Common myeloid progenitor, CD34-positive (primary cell): ENCODE results near the gene STOX1.
"Not testable (repeated sequence)": the region's sequence is repeated elsewhere in the genome, so short reads cannot be mapped to it uniquely, and the experiment has no call there.

Experiments
- CTCF ChIA-PET: fragments of 350-600 bp; sonication (Branson Sonifier 250); formaldehyde crosslinking; loops from one replicate; lab custom pipeline; 2021; ENCODE audit warnings: antibody characterized with exemption; lab: Charles Lee
- POLR2A ChIA-PET: fragments of 350-600 bp; sonication (Branson Sonifier 250); formaldehyde crosslinking; loops from one replicate; lab custom pipeline; 2021; ENCODE audit warnings: antibody characterized with exemption; lab: Charles Lee
- DNase-seq, 3 donors: peaks; one replicate each; pipeline versions ENCODE4 v3.0.0 to v3.0.0-alpha.2; 2013
- H3K27ac ChIP-seq, 2 experiments: 1 replicate in 1 of 2; 2 replicates in 1 of 2; pipeline ENCODE4 v1.7.0; 2013; ENCODE audit warnings: inconsistent platforms in 2 of 2, low read length in 2 of 2, mild to moderate bottlenecking in 2 of 2, low read depth in 1 of 2, moderate library complexity in 1 of 2; ENCODE audit not compliant: severe bottlenecking in 2 of 2, insufficient read depth in 1 of 2, poor library complexity in 1 of 2
- H3K27me3 ChIP-seq, 5 experiments: replicated peaks in 2 of 5; 1 replicate in 3 of 5; 2 replicates in 2 of 5; pipeline versions ENCODE4 v1.6.1 to v1.7.0; 2013; ENCODE audit warnings: low read length in 4 of 5, mild to moderate bottlenecking in 2 of 5, moderate library complexity in 2 of 5, inconsistent platforms in 1 of 5; ENCODE audit not compliant: insufficient read depth in 5 of 5, control insufficient read depth in 4 of 5
- H3K36me3 ChIP-seq, 4 experiments: 1 replicate in 2 of 4; 2 replicates in 2 of 4; pipeline versions ENCODE4 v1.6.1 to v1.7.0; 2013; ENCODE audit warnings: low read length in 3 of 4, control low read depth in 1 of 4, mild to moderate bottlenecking in 1 of 4; ENCODE audit not compliant: control insufficient read depth in 4 of 4, insufficient read depth in 4 of 4
- H3K4me1 ChIP-seq, 4 experiments: 1 replicate in 3 of 4; 2 replicates in 1 of 4; pipeline versions ENCODE4 v1.6.1 to v1.7.1; 2013; ENCODE audit warnings: low read length in 3 of 4, mild to moderate bottlenecking in 3 of 4, control low read depth in 1 of 4, inconsistent platforms in 1 of 4, moderate library complexity in 1 of 4; ENCODE audit not compliant: control insufficient read depth in 4 of 4, insufficient read depth in 4 of 4; ENCODE audit errors: control extremely low read depth in 1 of 4
- H3K4me3 ChIP-seq, 7 experiments: 1 replicate in 4 of 7; 2 replicates in 3 of 7; pipeline versions ENCODE4 v1.5.1 to v1.7.0; 2013; ENCODE audit warnings: mild to moderate bottlenecking in 7 of 7, low read length in 6 of 7, moderate library complexity in 6 of 7, inconsistent platforms in 2 of 7, low read depth in 2 of 7, control low read depth in 1 of 7; ENCODE audit not compliant: insufficient read depth in 4 of 7, control insufficient read depth in 1 of 7; ENCODE audit errors: extremely low read depth in 1 of 7
- H3K9me3 ChIP-seq, 5 experiments: 1 replicate in 4 of 5; 2 replicates in 1 of 5; pipeline versions ENCODE4 v1.6.1 to v1.7.1; 2013; ENCODE audit warnings: low read length in 4 of 5, mild to moderate bottlenecking in 2 of 5, inconsistent platforms in 1 of 5, low read depth in 1 of 5, moderate library complexity in 1 of 5; ENCODE audit not compliant: control insufficient read depth in 4 of 5, insufficient read depth in 2 of 5; ENCODE audit errors: control extremely low read depth in 1 of 5
- WGBS: methylation state at CpG from one replicate; pipeline ENCODE4 v1.1.5; 2013; ENCODE audit not compliant: insufficient coverage; 5-methylcytosine and 5-hydroxymethylcytosine counted together

STOX1 gene

DNA sequence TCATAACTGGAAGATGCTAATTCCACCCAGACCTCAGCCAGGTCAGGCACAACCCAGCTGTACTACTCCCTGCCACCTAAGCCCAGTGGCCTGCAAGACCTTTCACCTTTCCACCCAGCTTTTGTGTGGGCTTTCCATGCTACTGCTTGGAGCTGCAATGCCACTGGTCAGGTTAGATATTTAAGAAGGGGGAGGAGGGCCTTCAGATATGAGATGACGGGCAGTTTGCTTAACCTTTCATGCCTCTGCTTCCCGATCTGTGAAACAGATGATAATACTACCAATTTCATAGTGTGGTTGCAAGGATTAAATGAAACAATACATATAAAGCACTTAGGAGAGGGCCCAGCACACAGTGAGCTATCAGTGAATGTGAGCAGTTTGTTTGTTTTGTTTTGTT is 20.9 kb downstream of the STOX1 start:
- no CpG with 5 or more reads among the region's 2 CpGs for WGBS
- H3K4me1 ChIP-seq = no peaks in the 10 kb centered on the region
- H3K27me3 ChIP-seq = no peaks in the 10 kb centered on the region
- H3K36me3 ChIP-seq = no peaks in the 10 kb centered on the region
- H3K4me3 ChIP-seq = no peak overlapping the region
- ChIA-PET POLR2A (interaction anchor here (0.6 kb wide), 1 partner anchor 369 kb away, joined by 6 read pairs; no protein-coding TSS in a partner anchor), CTCF (interaction anchor here (0.6 to 1.2 kb wide), 2 partner anchors 17 to 60 kb away, joined by 3 read pairs; no protein-coding TSS in a partner anchor)
- no peak overlapping the region for H3K27ac ChIP-seq
- no peak for DNase-seq
- peaks cover 0 to 5% (median 0%) of the 10 kb centered on the region in 5 experiments for H3K9me3 ChIP-seq

DNA sequence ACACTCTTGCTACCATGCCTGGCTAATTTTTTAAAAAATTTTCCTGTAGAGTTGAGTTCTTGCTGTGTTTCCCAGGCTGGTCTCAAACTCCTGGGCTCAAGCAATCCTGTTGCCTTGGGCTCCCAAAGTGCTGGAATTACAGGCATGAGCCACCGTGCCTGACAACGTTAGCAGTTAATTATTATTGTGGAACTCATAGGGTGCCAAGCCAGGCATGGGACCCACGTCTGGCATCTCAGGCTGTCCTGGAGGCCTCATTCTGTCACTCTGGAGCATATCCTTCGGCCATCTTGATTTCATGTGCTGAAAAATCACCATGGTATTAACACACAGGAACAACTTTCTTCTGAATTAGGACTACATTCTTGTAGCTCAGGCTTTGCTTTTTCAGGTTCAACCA is 21.5 kb downstream of the STOX1 start:
- no peaks in the 10 kb centered on the region for H3K4me1 ChIP-seq
- H3K9me3 ChIP-seq = peaks cover 0 to 5% (median 0%) of the 10 kb centered on the region in 5 experiments
- H3K36me3 ChIP-seq = no peaks in the 10 kb centered on the region
- no peak for DNase-seq
- H3K27me3 ChIP-seq = no peaks in the 10 kb centered on the region
- H3K27ac ChIP-seq = no peak overlapping the region
- ChIA-PET CTCF (no interaction called here), POLR2A (no interaction called here)
- no peak overlapping the region for H3K4me3 ChIP-seq
- 90% methylated on average over 4 of the region's 4 CpGs for WGBS

DNA sequence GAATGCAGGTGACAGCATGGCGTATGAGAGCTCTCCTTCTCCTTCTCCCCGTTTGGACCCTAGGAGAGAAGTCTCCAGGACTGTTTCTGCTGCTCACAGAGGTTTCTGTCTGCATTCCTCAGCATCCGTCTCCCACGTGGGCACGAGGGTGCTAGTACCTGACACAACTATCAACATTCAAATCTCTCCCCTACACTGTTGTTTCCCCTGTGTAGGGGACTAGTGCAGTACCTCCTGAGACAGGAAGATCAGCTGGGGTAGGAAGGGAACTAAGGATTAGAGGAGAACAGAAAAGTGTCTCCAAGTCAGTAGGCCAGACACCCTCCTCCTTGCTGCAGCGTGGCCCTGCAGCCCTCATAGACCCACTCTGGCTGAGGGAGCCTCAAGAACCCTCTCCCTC is 29.0 kb downstream of the STOX1 start:
- DNase-seq = no peak
- H3K4me3 ChIP-seq = no peak overlapping the region
- CTCF ChIA-PET = no interaction called here
- no peak overlapping the region for H3K27ac ChIP-seq
- POLR2A ChIA-PET = no interaction called here
- no peaks in the 10 kb centered on the region for H3K4me1 ChIP-seq
- WGBS = 89% methylated on average over 3 of the region's 6 CpGs
- peaks cover 0 to 22% (median 10%) of the 10 kb centered on the region in 5 experiments for H3K9me3 ChIP-seq
- no peaks in the 10 kb centered on the region for H3K36me3 ChIP-seq
- H3K27me3 ChIP-seq = no peaks in the 10 kb centered on the region

DNA sequence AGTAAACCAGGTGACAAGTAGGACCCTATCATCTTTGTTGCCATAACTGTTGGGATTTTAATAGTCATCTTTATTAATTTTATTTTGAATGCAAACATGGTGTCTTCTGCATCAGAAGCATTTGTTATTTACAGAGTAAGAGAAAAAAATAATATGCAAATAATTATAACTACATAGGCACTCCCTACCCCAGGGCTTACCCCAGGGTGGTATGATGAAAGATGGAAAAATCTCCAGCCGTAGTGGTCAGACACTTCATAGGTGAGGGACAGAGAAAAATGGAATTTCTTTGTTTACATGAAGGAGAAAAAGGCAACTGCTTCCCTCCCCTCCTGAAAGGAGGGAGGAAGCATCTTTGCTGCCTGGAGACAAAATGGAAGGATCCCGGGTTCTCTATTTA is 29.7 kb downstream of the STOX1 start:
- Histone ChIP-seq H3K27me3 (no peaks in the 10 kb centered on the region), H3K4me3 (no peak overlapping the region), H3K9me3 (peaks cover 0 to 27% (median 10%) of the 10 kb centered on the region in 5 experiments), H3K4me1 (no peaks in the 10 kb centered on the region), H3K36me3 (no peaks in the 10 kb centered on the region), H3K27ac (no peak overlapping the region)
- CTCF ChIA-PET = no interaction called here
- POLR2A ChIA-PET = no interaction called here
- no peak for DNase-seq
- WGBS = no CpG with 5 or more reads among the region's 2 CpGs

DNA sequence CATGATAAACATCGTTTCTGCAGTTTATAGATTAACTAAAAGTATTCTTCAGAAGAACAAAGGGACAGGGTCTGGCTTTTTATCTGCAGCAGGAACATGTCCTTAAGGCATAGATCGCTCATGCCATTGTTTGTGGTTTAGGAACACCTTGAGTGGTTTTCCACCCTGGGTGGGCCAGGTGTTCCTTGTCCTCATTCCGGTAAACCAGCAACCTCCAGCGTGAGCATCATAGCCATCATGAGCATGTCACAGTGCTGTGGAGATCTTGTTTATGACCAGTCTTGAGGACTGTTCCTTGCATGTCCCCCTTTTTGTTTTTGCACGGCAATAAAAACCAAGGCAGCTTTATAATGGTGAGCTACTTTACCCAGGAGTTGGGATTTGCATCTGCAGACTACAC is 33.9 kb downstream of the STOX1 start:
- 95% methylated on average over 5 of the region's 5 CpGs for WGBS
- Histone ChIP-seq H3K27me3 (no peaks in the 10 kb centered on the region), H3K36me3 (no peaks in the 10 kb centered on the region), H3K9me3 (peaks cover 0 to 39% (median 10%) of the 10 kb centered on the region in 5 experiments), H3K4me1 (no peaks in the 10 kb centered on the region), H3K4me3 (no peak overlapping the region), H3K27ac (no peak overlapping the region)
- POLR2A ChIA-PET = no interaction called here
- peak; percentile 10 to 42 (median 33) for DNase-seq
- CTCF ChIA-PET = no interaction called here

DNA sequence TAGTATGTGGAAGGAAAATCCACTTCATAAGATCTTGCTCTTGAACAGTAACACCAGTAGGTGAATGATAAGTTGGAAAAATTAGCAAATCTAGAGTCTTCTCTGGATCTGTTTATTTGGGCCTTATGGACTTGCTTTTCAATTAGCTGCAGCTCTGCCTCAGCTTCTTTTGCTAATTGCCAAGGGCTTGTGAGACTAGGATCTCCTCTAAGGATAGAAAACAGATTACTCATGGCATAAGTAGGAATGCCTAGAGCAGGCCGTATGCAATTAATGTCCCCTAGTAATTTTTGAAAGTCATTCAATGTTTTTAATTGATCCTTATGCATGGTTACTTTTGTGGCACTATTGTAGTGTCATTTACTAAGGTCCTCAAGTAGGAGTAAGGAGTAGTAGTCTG is 37.3 kb downstream of the STOX1 start:
- no peak overlapping the region for H3K27ac ChIP-seq
- no peak for DNase-seq
- ChIA-PET POLR2A (interaction anchor here (1.1 kb wide), 1 partner anchor 37 kb away, joined by 3 read pairs; the partner anchor contains the start of gene STOX1), CTCF (no interaction called here)
- no peak overlapping the region for H3K4me3 ChIP-seq
- H3K36me3 ChIP-seq = no peaks in the 10 kb centered on the region
- WGBS = no CpG with 5 or more reads among the region's 1 CpG
- peaks cover 0 to 40% (median 10%) of the 10 kb centered on the region in 5 experiments for H3K9me3 ChIP-seq
- no peaks in the 10 kb centered on the region for H3K27me3 ChIP-seq
- no peaks in the 10 kb centered on the region for H3K4me1 ChIP-seq

DNA sequence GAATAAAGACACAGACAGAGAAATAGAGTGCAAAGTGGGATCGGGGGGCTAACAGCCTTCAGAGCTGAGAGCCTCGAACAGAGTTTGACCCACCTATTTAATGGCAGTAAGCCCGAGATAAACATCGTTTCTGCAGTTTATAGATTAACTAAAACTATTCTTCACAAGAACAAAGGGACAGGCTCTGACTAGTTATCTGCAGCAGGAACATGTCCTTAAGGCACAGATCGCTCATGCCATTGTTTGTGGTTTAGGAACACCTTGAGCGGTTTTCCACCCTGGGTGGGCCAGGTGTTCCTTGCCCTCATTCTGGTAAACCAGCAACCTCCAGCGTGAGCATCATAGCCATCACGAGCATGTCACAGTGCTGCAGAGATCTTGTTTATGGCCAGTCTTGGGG is 40.8 kb downstream of the STOX1 start:
- H3K4me3 ChIP-seq, H3K27me3 ChIP-seq, DNase-seq, H3K9me3 ChIP-seq, H3K4me1 ChIP-seq, H3K27ac ChIP-seq, H3K36me3 ChIP-seq, CTCF ChIA-PET: not testable (repeated sequence)
- POLR2A ChIA-PET = interaction anchor here (1.1 kb wide), 1 partner anchor 40 kb away, joined by 4 read pairs; the partner anchor contains the start of gene STOX1
- 93% methylated on average over 4 of the region's 8 CpGs for WGBS
